ENCODE measurements around the gene FMNL1. TPM values are rescaled to one million over a fixed set of nuclear protein-coding genes. Genes with fewer than 3 reads are reported as not detected.
A peak's percentile ranks its signal among the peaks of the same experiment; 100 is the strongest.

Gene FMNL1
- polyA plus RNA-seq, 2 of the 4 experiments (the other 2 are of a cell fraction), result 8.6 to 43.9 TPM

- DNase-seq (ENCODE audit: low read depth in 1 of 2, low spot score in 1 of 2), result no peak
- TF ChIP-seq RAD21 (conservative IDR thresholded peaks at IDR 0.05 in 1 of 2, IDR thresholded peaks at IDR 0.05 in 1 of 2), result no peak
- peak; percentile 22 to 45; a peak in 1 of 5 replicates for TF ChIP-seq JUN (IDR thresholded peaks at IDR 0.05)
- no peak for TF ChIP-seq CEBPB (IDR thresholded peaks at IDR 0.05)
- TF ChIP-seq USF2 (IDR thresholded peaks at IDR 0.05), result no peak
- WGBS (ENCODE audit: missing lambda C conversion rate), result 15% methylated on average over 22 of the region's 33 CpGs
- Histone ChIP-seq H3K4me1 (peaks cover 71% of the 10 kb centered on the region), H3K9me3 (no peaks in the 10 kb centered on the region), H3K4me2 (peak overlapping the region; percentile 92), H3K4me3 (peak overlapping the region; percentile 97), H3K27ac (peak overlapping the region; percentile 97)
- no peak for FAIRE-seq
- ChIA-PET POLR2A (interaction anchor here (0.8 to 2.2 kb wide), 2 partner anchors 74 to 87 kb away, joined by 4 to 15 read pairs; partner anchors contain the start of genes ACBD4 and HEXIM1), CTCF (interaction anchor here (1.0 to 52.3 kb wide), 9 partner anchors 19 to 205 kb away, joined by 3 to 2147 read pairs (median 182); partner anchors contain the start of genes ACBD4, HEXIM1 and HEXIM2)
- ATAC-seq, result peak in 1 of 2 experiments; percentile 7; a peak in 3 of 6 replicates
These were observed 757 bp downstream of the FMNL1 start for GRCh38 chr17:45222289-45222995.

GRCh38 chr17:45222996-45223538 is 1.4 kb downstream of the FMNL1 start:
- H3K27ac ChIP-seq, result peak overlapping the region; percentile 97
- FAIRE-seq (no peak), ATAC-seq (peak in 1 of 2 experiments; percentile 2; a peak in 3 of 6 replicates), DNase-seq (ENCODE audit: low read depth in 1 of 2, low spot score in 1 of 2) (no peak)
- POLR2A ChIA-PET, result interaction anchor here (0.8 to 2.2 kb wide), 2 partner anchors 74 to 88 kb away, joined by 4 to 15 read pairs; partner anchors contain the start of genes ACBD4 and HEXIM1
- WGBS (ENCODE audit: missing lambda C conversion rate), result 64% methylated on average over 8 of the region's 8 CpGs
- H3K4me2 ChIP-seq, result peak overlapping the region; percentile 92
- TF ChIP-seq USF2 (IDR thresholded peaks at IDR 0.05), result no peak
- TF ChIP-seq FOSL2 (IDR thresholded peaks at IDR 0.05), result no peak
- TF ChIP-seq FOSL2 (CRISPR knock-in tag; IDR thresholded peaks at IDR 0.05), result no peak
- TF ChIP-seq HOXB13 (CRISPR knock-in tag; IDR thresholded peaks at IDR 0.05; ENCODE audit: low read depth), result 0 out of 2 replicates have a peak, but pooled peaks have one; percentile 12
- TF ChIP-seq RFX5 (IDR thresholded peaks at IDR 0.05), result no peak
- H3K4me3 ChIP-seq, result peak overlapping the region; percentile 97
- CTCF ChIA-PET, result interaction anchor here (1.0 to 52.3 kb wide), 8 partner anchors 20 to 204 kb away, joined by 3 to 2147 read pairs (median 202); partner anchors contain the start of genes ACBD4, HEXIM1 and HEXIM2
- H3K9me3 ChIP-seq, result no peaks in the 10 kb centered on the region
- peaks cover 77% of the 10 kb centered on the region for H3K4me1 ChIP-seq

- no peak for ATAC-seq
- TF ChIP-seq EHMT2 (IDR thresholded peaks at IDR 0.05; ENCODE audit: low read depth) (no peak), KDM5A (IDR thresholded peaks at IDR 0.05) (no peak), MAFK (IDR thresholded peaks at IDR 0.05; ENCODE audit: partially characterized antibody) (no peak), EP300 (IDR thresholded peaks at IDR 0.05) (no peak)
- peaks cover 84% of the 10 kb centered on the region for H3K4me1 ChIP-seq
- peak overlapping the region; percentile 97; the same call in 1 of the 3 replicates for H3K4me3 ChIP-seq
- FAIRE-seq, result no peak
- no peak for DNase-seq (ENCODE audit: low read depth in 1 of 2, low spot score in 1 of 2)
- no peaks in the 10 kb centered on the region for H3K9me3 ChIP-seq
- 85% methylated on average over 12 of the region's 12 CpGs for WGBS (ENCODE audit: missing lambda C conversion rate)
- peak overlapping the region; percentile 92 for H3K4me2 ChIP-seq
- peak overlapping the region; percentile 97 for H3K27ac ChIP-seq
- POLR2A ChIA-PET, result interaction anchor here (0.8 kb wide), 1 partner anchor 88 kb away, joined by 4 read pairs; the partner anchor contains the start of gene ACBD4
- CTCF ChIA-PET, result interaction anchor here (0.9 to 52.3 kb wide), 10 partner anchors 20 to 204 kb away, joined by 3 to 2147 read pairs (median 153); partner anchors contain the start of genes ACBD4, HEXIM1 and HEXIM2
These were observed 2.1 kb downstream of the FMNL1 start for GRCh38 chr17:45223539-45224528.

- no peak for FAIRE-seq
- no peaks in the 10 kb centered on the region for H3K9me3 ChIP-seq
- no peak overlapping the region for H3K4me3 ChIP-seq
- 93% methylated on average over 9 of the region's 9 CpGs for WGBS (ENCODE audit: missing lambda C conversion rate)
- no peak for ATAC-seq
- peak overlapping the region; percentile 97 for H3K27ac ChIP-seq
- ChIA-PET CTCF (interaction anchor here (0.9 to 52.3 kb wide), 8 partner anchors 11 to 165 kb away, joined by 3 to 2147 read pairs (median 109); partner anchors contain the start of genes ACBD4, HEXIM1, HEXIM2 and PLCD3), POLR2A (no interaction called here)
- DNase-seq (ENCODE audit: low read depth in 1 of 2, low spot score in 1 of 2), result no peak
- peak overlapping the region; percentile 92 for H3K4me2 ChIP-seq
- H3K4me1 ChIP-seq, result peaks cover 83% of the 10 kb centered on the region
- TF ChIP-seq EHF (CRISPR knock-in tag; IDR thresholded peaks at IDR 0.05) (no peak), POLR2AphosphoS2 (conservative IDR thresholded peaks at IDR 0.05; ENCODE audit: low read length) (no peak), CHD2 (IDR thresholded peaks at IDR 0.05; ENCODE audit: low read length, partially characterized antibody) (no peak), ZC3H11A (IDR thresholded peaks at IDR 0.05) (no peak), REST (IDR thresholded peaks at IDR 0.05) (no peak), EHMT2 (IDR thresholded peaks at IDR 0.05; ENCODE audit: low read depth) (no peak), CEBPB (IDR thresholded peaks at IDR 0.05) (no peak), ATOH8 (CRISPR knock-in tag; IDR thresholded peaks at IDR 0.05; ENCODE audit: low read depth) (no peak)
These were observed 3.0 kb downstream of the FMNL1 start for GRCh38 chr17:45224671-45225050.
